Kasumi-1 (cell line): ENCODE measurements around the gene BCAS1.
"Not testable (repeated sequence)": the region's sequence is repeated elsewhere in the genome, so short reads cannot be mapped to it uniquely, and the experiment has no call there.

Source experiments
- DNase-seq, 2 experiments: peaks; one replicate each; lab custom pipeline; 2025; lab: John Stamatoyannopoulos, UW

BCAS1 gene

DNA sequence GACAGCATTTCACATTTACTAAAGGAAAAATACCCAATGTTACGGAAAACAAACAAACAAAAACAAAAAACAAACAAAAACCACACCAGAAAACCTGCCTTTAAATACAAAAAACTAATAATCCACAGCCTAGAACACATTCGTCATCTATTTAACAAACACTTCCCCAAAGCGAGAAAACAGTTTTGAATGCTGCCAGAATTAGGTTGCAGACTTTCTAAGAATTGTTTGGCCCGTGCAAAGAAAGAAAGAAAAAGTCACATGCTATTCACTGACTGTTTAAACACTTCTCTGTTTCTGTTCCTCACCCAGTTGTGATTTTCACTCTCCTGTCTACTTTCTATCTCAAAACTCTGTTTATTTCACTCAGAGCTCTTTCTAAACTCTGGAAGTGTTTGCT is 52.5 kb downstream of the BCAS1 start:
- no peak for DNase-seq

DNA sequence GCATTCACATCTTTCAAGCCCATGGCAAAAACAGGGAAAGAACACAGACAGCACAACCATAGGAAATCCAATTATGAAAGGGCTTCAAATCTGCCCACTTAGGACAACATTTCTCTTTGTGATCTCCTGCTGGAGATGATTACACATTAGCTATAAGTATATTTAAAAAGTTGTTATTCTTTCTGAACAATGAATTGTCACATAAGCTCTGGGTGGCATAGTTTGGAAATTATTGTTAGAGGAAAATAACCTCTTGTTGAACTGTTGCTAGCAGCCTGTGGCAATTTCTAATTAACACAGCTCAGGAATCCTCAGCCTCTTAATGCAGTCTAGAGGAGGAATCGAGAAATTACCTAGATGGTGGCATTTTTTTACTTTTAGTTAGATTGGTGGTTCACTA is 54.9 kb downstream of the BCAS1 start:
- DNase-seq, result no peak

DNA sequence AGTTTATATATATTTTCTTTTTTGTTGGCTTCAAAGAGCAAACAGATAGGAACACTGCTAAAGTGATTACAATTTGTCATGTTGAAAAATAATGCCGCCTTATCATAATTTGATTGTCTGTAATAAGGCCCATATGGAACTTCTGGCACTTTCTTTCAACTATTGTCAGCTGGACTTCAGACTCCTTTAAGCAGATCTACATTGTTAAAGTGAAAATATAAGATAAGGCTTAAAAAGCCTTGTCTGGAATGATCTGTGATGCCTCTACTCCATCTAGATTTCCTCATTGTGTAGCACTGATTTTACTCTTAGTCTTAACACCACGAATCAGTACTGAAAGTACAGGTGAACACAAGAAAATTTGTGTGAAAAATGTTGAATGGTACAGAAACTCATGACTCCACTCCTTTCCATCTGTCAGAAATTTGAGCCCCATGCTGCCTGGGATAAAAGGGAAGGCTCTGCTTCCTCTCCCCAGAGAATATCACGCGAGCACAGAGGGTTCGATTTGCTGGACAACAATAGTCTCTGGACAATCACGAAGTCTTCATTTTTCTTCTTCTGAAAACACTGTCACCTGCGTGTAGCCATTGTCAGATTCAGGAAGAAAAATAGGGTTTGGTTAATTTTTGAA is 56.0 kb downstream of the BCAS1 start:
- no peak for DNase-seq

DNA sequence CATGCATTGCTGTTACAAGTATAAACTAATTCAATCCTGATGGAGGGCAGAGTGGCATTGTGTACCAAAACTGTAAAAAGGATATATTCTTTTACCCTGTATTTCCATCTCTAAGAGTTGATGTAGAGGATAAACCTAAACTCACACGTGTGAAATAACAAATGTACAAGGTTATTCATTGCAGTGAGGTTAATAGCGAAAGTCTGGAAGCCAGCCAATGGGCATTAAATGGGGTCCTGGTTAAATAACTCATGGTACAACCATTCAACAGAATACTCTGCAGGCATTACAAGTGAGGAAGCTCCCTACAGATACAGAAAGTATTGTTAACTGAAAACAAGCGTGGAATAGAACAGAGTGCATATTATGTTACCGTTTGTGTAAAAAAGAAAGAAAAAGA is 56.9 kb downstream of the BCAS1 start:
- no peak for DNase-seq

DNA sequence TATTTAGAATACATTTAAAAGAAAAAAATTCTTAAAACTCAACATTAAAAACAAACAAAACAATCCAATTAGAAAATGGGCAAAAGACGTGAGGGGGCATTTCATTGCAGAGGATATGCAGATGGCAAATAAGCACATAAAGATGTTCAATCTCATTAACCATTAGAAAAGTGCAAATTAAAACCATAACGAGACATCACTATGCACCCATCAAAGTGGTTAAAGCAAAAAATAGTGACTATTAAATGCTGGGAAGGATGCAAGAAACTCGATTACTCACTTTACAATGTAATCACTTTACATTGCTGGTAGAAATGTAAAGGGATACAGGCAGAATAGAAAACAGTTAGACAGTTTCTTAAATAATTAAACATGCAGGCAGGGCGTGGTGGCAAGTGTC is 59.0 kb downstream of the BCAS1 start:
- no peak for DNase-seq

DNA sequence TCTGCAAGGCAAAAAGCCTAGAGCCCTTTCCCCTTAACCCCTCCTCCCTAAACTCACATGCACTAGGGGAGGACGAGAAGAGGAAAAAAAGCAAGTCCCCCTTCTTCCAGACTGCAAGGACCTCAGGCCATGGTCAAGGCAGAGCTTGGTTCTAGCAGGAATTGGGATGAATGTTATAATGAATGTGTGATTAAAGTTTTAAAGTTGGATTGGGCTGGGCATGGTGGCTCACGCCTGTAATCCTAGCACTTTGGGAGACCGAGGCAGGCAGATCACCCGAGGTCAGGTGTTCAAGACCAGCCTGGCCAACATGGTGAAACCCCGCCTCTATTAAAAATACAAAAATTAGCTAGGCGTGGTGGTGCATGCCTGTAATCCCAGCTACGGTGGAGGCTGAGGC is 64.2 kb downstream of the BCAS1 start:
- DNase-seq, result not testable (repeated sequence)

DNA sequence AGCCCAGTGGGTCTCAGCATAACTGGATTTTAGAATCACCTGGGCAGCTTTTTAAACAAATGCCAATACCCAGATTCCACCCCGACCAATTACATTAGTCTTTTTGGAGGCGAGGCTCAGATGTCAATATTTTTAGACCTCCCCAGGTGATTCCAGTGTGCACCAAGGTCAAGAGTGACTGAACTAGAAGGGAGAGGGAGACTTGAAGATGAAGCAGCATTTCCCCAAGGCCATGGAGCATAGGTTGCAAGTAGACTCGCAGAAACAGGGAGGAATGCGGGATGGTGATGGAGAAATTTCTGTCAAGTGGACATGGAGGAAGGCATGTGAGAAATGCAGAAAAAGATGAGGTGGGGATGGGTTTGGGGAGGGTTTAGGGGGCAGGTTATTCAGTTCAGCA is 64.9 kb downstream of the BCAS1 start:
- DNase-seq, result no peak

DNA sequence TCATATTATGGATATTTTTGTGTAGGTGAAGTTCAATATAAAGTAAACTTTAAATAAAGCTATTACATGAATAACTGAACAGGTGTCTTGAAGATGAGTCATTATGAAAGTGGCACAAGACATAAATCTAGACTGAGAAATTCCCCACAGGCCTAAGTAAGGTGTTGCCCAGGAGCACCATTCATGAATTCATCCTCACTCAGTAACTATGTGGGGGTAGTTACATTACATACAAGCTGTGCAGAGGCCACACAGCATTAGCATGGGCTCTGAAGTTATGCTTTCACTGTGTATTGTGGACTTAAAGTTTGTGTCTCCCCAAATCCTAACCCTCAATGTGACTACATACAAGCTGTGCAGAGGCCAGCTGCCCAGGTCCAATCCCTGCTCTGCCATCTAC is 65.9 kb downstream of the BCAS1 start:
- DNase-seq, result no peak

DNA sequence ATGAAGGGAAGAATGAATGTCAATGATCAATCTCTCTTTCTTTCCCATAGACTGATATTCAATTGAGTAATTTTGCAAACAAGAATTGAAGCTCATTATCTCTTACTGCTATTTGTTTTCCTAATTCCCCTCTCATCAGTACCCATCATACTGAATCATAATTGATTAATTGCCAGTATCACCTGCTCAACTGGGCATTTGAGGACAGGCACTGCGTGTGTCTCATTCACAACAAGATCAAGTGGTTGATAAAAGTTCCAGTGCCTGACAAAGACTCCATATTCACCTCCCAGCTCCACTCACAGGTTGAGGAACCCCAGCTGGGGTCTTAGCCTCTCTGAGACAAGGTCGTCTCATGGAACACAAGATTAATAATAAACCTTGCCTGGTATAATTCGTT is 67.7 kb downstream of the BCAS1 start:
- no peak for DNase-seq

DNA sequence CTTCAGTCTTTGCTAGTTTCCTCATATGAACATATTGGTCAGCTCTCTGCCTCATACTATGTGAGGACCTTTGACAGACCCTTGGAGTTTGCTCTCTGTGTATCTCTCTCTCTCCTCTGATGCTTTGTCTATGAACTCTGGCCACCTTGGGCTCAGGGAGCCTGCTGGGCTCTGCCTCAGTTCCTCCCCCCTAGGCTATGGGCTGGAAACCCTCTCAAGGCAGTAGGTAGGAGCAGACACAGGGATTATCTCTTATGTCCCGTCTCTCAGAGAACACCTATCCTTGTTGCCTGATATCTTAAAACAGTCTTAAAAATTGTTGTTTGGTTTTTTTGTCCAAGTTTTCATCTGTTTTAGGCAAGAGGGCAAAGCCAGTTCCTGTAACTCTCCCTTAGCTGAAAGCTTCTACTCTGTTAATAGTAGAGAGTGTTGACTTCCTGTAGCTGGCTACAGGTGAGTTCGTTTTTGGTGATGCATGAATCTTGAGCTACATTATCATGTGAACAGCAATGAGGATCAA is 68.3 kb downstream of the BCAS1 start:
- DNase-seq, result no peak

DNA sequence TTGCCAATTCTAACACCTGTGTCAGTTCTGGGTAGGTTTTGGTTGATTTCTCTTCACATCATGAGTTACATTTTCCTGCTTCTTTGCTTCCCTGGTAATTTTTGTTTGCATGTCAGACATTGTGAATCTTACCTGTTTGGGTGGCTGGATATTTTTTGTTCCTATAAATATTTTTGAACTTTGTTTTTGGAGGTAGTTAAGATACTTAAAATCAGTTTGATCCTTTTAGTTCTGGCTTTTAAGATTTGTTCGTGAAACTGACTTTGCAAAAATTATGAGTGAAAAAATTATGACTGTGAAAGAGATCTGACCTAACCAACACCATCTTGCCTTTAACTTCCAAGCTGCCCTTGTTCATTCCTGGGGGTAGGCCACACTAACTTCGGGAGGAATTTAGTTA is 69.5 kb downstream of the BCAS1 start:
- no peak for DNase-seq

DNA sequence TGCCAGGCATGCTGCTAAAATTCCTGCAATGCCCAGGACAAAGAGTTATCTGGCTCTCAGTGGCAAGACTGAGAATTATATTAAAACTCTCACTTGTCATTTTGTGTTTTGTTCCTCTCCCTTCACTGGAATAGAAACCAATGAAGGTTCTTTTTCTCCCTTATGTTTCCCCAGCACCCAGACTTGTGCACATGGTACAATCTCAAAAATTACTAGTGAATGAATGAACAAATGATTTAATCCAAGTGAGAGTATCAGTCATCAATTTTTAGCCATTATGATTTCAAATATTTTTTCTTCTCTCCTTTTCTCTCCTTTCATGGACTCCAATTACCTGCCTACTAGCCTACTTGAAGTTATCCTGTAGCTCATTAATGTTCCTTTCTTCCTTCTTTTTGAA is 70.1 kb downstream of the BCAS1 start:
- DNase-seq, result no peak

DNA sequence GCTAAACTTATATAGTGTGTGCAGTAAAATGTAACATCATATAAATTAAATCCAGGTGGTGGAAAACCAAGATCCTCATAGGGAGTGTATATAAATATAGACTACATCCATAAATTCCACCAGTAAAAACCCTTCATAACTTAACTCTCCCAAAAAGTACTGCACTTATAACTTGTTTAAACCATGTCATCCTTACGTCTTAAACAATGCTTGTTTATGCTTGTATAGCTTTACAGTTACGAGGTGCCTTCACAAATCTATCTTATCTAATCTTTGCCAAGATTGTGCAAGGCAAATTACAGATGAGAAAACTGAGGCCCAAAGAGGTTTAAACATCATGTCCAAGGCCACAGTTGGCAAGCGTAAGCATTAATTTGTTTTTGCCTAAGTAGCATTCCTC is 71.3 kb downstream of the BCAS1 start:
- no peak for DNase-seq

DNA sequence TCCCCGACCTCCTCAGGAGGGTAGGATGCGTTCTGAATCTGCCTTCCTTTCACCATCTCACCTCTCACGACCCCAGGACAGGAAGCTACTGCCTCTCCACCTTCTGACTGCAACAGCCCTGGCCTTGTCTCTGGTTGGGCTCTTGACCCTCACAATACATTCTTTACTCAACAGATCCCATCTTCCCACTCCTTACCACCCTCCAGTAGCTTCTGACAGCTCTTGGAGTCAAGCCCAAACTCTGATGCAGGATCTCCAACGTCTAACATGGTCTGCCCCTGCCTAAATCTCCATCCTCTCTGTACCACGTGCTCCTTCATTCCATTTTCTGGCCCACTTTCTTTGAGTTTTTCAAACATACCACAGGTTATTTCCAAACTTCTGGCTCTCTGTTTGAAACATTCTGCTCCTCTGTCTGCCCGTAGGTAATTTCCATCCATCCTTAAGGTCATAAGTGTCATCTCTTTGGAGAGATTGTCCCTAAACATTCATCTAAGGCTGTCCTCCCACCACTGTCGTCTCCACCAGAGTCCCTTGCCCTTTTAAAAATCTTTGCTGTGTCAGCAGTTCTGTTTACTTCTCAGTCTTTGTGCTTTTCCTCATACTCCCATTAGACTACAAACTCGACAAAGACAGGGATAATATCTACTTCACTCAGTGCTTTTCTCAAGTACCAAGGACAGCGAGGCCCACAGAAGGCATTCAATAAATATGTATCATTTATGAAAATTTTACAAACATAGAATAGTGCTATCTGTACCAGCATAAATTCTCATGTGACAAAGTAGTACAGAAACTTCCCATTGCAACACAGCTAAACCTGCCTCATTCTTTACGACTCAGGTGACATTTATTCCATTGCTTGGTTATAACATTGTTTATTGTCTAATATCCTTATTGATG is 73.6 kb downstream of the BCAS1 start:
- no peak for DNase-seq

DNA sequence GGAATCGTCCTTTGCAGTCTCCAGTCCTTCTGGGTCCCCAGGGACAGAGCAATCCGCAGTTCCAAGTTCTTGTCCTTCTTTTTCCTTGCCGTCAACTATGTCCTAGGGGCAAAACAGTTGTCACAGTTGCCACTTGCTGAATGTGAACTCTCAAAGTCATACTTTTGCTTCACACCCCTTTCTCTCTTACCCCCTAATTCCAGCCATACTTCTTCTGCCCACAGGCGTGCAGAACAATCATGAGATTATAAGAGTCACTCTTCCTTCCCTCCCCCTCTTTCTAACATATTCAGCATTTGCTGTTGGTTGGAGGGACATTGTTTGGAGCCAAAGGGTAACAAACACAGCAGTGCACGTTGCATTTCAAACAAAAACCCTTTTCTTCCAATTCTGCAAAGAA is 74.4 kb downstream of the BCAS1 start:
- no peak for DNase-seq

DNA sequence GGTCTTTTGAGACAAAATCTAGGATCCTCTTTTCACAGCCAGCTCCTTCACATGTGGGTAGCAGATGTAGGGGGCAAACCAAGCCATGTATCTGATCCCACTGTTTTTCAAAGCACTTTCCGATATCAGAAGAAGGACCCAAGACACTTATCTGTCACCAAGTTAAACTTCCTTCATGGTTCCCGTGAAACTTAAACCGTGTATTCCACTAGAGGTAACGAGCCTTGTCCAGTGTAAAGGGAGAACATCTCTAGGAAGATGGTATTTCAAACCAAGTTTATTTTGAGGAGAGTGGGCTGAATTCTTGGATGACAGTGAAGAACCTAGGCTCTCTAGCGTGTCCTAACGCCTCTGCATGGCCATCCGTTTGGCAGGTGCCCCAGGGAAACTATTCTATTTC is 76.3 kb downstream of the BCAS1 start:
- no peak for DNase-seq

DNA sequence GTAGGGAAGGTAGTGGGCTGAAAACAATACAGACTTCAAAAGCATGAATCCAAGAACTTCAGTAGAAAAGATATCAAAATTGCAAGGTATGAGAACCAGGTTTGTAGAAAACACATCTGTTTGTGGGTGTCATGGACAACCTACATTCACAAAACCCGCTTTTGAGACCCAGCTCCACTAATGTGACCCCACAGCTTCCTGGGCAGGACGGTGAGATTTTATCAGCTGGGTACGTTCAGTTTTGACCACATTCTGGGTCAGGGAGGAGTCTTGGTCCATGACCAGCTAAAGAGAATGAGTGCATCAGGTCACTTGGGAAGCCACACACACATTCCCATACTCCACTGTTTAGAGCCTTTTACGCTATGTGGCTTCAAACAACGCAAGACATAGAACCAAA is 77.1 kb downstream of the BCAS1 start:
- DNase-seq, result no peak

DNA sequence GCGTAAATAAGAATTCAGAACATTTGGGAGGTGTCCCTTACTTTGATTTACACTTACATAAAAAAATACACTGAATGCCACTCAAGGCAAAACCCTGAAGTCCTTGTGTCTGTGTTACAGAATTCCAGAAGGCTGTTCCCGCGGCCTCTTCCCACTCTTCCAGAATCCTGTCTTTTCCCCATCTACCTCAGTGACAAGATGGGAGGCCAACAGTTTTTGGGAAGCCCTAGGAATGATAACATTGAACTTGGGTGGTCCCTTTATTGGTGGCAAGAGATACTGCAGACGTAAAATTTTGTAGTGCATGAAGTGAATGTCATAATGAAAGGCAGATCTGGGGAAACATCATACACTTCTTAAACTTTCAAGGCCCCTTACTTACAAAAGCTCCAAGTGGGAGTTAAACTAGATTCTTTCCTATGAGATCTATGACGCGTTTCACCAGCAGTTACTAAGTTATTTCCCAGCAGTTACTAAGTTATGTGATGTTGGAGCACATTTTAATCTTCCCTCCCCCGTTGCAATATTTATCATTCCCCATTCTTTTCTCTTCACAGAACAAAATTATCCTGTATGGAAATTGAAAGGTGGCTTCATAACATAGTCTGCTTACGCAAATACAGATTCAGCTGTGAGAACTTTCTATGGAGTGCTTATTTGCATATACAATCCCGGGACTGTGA is 79.5 kb downstream of the BCAS1 start:
- DNase-seq, result no peak

DNA sequence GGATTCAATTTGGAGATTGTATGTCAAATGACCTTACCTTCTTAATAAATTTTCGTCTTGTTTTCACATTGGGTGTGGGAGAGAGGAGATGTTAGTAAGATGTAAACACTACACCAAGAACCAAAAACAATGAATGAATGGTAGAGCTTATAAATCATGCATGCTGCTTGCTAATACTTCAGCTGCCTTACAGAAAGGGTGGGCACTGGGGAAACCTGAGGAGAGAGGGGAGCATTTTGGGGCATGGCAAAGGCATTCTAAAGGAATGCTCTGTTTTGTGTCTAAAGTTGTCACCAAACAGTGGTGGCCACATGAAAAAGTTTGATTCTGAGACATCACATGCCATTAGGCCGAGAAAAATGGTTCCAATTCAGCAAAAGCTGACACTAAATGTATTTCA is 80.4 kb downstream of the BCAS1 start:
- DNase-seq, result no peak

DNA sequence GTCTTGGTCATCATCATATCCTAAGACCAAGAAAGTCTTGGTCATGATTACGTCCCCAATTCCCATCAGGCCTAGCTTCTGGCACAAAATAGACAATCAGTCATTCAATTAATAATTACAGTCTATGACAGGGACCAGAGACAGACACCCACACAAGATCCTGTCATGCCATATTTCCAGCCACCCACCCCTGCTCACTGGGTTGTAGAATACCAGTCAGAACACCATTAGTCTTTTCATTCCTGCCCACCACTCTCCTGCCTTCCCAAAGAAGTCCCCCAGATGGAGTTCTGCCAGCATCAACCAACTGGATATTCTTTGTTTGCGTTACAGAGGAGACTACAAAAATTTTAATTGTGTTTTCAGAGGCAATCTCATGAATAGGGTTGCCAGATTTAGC is 81.0 kb downstream of the BCAS1 start:
- DNase-seq, result no peak

DNA sequence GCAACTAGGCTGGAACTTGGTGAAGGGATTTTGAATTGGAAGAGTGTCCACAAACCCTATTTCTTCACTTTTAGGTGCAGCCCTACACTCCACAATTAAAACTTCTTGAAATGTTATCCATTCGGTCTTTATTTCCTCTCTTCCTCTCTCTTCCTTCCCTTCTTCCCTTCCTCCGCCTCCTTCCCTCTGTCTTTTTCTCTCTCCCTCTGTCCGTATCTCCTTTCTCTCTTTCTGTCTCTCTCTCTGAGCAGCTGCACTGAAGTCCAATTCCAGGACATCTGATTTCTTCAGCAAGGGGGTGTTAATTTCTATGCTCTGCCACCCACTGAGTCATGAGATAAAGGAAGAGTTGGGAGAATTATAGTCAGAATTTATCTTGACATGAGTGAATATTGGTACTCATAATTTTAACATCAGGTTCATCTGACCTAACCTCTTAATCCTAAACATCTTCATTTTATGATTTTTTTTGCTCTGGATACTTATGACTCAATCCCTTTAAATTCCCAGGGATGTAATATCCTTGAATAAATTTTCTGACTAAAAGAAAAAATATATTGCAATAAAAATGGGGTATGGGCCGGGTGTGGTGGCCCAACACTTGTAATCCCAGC is 84.2 kb downstream of the BCAS1 start:
- no peak for DNase-seq

DNA sequence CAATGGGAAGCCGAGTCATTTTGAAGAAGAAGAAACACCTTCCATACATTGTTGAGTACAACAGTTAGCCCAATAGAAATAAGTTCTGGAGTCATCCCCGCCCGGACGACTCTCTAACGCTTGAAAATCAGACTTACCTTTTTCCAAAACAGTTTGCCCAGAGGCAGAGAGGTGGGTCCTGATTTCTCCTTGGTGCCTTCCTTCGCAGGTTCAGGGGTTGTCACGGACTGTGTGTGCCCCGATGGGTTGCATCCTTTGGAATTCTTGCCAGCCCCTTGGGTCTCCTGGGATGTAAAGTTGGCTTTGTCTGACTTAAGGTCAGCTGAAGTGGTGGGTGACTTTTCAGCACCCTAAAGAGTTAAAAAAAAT is 85.3 kb downstream of the BCAS1 start:
- no peak for DNase-seq
